Parathyroid adenoma (tissue), 2 donors: ENCODE data around the gene HBP1.

Source experiments
- H2AFZ ChIP-seq: fragments of 300-600 bp; sonication (generic); one replicate; pipeline ENCODE4 v1.7.0; 2017; ENCODE audit warnings: antibody characterized with exemption, mild to moderate bottlenecking
- H3K27ac ChIP-seq: fragments of 300-600 bp; sonication (generic); one replicate; pipeline ENCODE4 v1.7.0; 2017
- H3K27me3 ChIP-seq: fragments of 300-600 bp; sonication (generic); one replicate; pipeline ENCODE4 v1.7.0; 2017; ENCODE audit warnings: low read length; ENCODE audit not compliant: control insufficient read depth, insufficient read depth
- H3K36me3 ChIP-seq: fragments of 300-600 bp; sonication (generic); one replicate; pipeline ENCODE4 v1.7.0; 2017; ENCODE audit warnings: low read length; ENCODE audit not compliant: control insufficient read depth, insufficient read depth
- H3K4me1 ChIP-seq: fragments of 300-600 bp; sonication (generic); one replicate; pipeline ENCODE4 v1.7.0; 2017; ENCODE audit warnings: control low read depth
- H3K4me2 ChIP-seq: fragments of 300-600 bp; sonication (generic); one replicate; pipeline ENCODE4 v1.7.0; 2017; ENCODE audit warnings: low read length
- H3K4me3 ChIP-seq: fragments of 300-600 bp; sonication (generic); one replicate; pipeline ENCODE4 v1.7.0; 2017; ENCODE audit warnings: low read depth, low read length
- H3K79me2 ChIP-seq: fragments of 300-600 bp; sonication (generic); one replicate; pipeline ENCODE4 v1.7.0; 2017; ENCODE audit warnings: control low read depth
- H3K9ac ChIP-seq: fragments of 300-600 bp; sonication (generic); one replicate; pipeline ENCODE4 v1.7.0; 2017; ENCODE audit warnings: mild to moderate bottlenecking
- H3K9me3 ChIP-seq: fragments of 300-600 bp; sonication (generic); one replicate; pipeline ENCODE4 v1.7.0; 2017; ENCODE audit warnings: low read length; ENCODE audit not compliant: control insufficient read depth
- TF ChIP-seq, protein P1 (sequence below): fragments of 300-600 bp; sonication (generic); IDR thresholded peaks from one replicate; pipeline ENCODE4 v1.7.0; 2017; ENCODE audit warnings: antibody characterized with exemption, mild to moderate bottlenecking
- donor health status: primary hyperparathyroidism.

The HBP1 gene

DNA sequence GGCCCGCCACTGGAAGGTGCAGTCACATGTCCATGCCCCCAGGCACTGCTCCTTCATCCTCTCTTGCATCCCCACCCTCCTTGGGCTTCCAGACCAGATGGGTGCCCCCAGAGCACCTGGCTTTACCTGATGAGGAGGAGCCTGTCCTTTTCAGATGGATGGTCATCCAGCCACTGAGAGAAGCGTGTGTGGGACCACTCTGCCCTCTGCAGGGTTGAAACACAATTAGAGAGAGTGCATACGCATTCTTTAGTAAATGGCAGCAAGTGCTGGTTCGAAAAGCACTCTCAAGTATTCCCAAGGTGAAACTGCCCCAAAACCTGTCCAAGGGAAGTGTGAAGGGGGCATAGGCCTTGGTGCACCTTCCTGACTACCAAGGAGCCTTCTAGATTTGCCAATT lies 41.6 kb downstream of the HBP1 start:
- no peak overlapping the region for H3K9ac ChIP-seq
- no peaks in the 10 kb centered on the region for H3K9me3 ChIP-seq
- no peak overlapping the region for H3K4me3 ChIP-seq
- H3K79me2 ChIP-seq, result no peaks in the 10 kb centered on the region
- TF ChIP-seq, protein P1, sequence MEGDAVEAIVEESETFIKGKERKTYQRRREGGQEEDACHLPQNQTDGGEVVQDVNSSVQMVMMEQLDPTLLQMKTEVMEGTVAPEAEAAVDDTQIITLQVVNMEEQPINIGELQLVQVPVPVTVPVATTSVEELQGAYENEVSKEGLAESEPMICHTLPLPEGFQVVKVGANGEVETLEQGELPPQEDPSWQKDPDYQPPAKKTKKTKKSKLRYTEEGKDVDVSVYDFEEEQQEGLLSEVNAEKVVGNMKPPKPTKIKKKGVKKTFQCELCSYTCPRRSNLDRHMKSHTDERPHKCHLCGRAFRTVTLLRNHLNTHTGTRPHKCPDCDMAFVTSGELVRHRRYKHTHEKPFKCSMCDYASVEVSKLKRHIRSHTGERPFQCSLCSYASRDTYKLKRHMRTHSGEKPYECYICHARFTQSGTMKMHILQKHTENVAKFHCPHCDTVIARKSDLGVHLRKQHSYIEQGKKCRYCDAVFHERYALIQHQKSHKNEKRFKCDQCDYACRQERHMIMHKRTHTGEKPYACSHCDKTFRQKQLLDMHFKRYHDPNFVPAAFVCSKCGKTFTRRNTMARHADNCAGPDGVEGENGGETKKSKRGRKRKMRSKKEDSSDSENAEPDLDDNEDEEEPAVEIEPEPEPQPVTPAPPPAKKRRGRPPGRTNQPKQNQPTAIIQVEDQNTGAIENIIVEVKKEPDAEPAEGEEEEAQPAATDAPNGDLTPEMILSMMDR, result no peak
- H2AFZ ChIP-seq, result no peak overlapping the region
- no peak overlapping the region for H3K27ac ChIP-seq
- H3K27me3 ChIP-seq, result no peaks in the 10 kb centered on the region
- no peak overlapping the region for H3K4me2 ChIP-seq
- H3K36me3 ChIP-seq, result no peaks in the 10 kb centered on the region
- H3K4me1 ChIP-seq, result peaks cover 31% of the 10 kb centered on the region

DNA sequence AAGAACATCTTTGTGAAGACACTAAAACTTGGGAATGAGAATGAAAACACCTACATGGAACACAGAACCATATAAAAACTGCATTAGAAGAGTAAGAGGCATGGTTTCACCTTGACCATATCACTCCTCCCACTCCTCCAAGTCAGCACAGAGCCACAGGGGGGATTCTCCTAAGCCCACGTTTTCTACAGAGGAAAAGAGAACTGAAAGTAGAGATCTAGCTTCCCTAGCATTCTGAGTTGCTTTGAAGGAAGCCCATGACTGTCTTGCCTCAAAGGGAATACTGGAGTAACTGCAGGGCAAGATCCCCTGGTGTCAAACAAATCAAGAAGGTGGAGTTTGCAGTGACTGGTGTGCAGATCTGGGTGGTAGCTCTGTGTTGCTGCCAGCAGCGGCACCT lies 43.9 kb downstream of the HBP1 start:
- Histone ChIP-seq H3K79me2 (no peaks in the 10 kb centered on the region), H3K4me3 (no peak overlapping the region), H3K9ac (no peak overlapping the region), H3K36me3 (no peaks in the 10 kb centered on the region), H3K4me1 (peaks cover 20% of the 10 kb centered on the region), H2AFZ (no peak overlapping the region), H3K27me3 (no peaks in the 10 kb centered on the region), H3K27ac (no peak overlapping the region), H3K9me3 (no peaks in the 10 kb centered on the region), H3K4me2 (no peak overlapping the region)
- TF ChIP-seq, protein P1, result no peak

DNA sequence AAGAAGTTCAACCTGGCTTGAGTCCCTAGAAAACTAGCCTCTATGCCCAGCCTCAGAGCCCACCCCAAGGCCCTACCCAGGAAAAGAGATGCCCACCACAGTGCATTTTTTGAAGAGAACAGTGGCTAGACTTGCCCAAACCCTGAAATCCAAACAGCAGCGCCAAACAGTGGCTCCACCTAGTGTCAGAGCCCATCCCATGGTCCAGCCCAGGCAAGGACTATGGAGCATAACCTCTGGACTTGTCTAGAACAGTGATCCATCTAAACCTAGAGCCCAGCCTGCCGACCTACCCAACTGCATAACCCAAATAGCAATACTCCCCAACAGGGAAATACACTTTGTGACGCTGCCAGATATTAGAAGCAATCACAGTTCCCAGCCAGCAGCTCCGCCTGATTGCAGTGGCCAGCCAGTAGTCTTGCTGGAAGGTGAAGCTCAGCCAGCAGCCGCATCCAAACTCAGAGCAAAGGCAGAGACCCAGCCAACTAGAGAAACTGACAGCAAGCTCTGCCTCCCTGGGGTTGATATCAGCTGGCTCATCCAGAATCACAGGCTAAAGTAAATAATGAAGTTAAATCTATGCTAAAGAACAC lies 44.5 kb downstream of the HBP1 start:
- no peak overlapping the region for H3K9ac ChIP-seq
- no peaks in the 10 kb centered on the region for H3K79me2 ChIP-seq
- no peak overlapping the region for H2AFZ ChIP-seq
- H3K27me3 ChIP-seq, result no peaks in the 10 kb centered on the region
- H3K4me2 ChIP-seq, result no peak overlapping the region
- H3K36me3 ChIP-seq, result no peaks in the 10 kb centered on the region
- no peaks in the 10 kb centered on the region for H3K9me3 ChIP-seq
- H3K4me1 ChIP-seq, result peaks cover 16% of the 10 kb centered on the region
- H3K4me3 ChIP-seq, result no peak overlapping the region
- TF ChIP-seq, protein P1, result no peak
- H3K27ac ChIP-seq, result no peak overlapping the region

DNA sequence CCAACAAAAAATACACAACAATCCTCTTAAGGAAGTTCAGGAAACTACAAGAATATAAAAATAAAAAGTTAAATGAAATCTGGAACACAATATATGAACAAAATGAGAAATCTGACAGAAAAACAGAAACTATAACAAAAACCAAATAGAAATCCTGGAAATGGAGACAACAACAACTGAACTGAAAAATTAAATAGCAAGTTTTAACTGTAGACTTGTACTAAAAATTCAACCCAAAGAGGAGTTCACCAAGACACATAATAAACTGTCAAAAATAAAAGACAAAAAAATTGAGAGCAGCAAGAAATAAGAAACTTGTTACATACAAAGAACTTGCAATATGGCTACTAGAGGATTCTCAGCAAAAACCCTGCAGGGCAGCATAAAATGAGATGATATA lies 45.1 kb downstream of the HBP1 start:
- Histone ChIP-seq H2AFZ (no peak overlapping the region), H3K4me3 (no peak overlapping the region), H3K4me1 (peaks cover 10% of the 10 kb centered on the region), H3K9me3 (no peaks in the 10 kb centered on the region), H3K9ac (no peak overlapping the region), H3K27ac (no peak overlapping the region), H3K79me2 (no peaks in the 10 kb centered on the region), H3K27me3 (no peaks in the 10 kb centered on the region), H3K36me3 (no peaks in the 10 kb centered on the region), H3K4me2 (no peak overlapping the region)
- TF ChIP-seq, protein P1, result no peak

DNA sequence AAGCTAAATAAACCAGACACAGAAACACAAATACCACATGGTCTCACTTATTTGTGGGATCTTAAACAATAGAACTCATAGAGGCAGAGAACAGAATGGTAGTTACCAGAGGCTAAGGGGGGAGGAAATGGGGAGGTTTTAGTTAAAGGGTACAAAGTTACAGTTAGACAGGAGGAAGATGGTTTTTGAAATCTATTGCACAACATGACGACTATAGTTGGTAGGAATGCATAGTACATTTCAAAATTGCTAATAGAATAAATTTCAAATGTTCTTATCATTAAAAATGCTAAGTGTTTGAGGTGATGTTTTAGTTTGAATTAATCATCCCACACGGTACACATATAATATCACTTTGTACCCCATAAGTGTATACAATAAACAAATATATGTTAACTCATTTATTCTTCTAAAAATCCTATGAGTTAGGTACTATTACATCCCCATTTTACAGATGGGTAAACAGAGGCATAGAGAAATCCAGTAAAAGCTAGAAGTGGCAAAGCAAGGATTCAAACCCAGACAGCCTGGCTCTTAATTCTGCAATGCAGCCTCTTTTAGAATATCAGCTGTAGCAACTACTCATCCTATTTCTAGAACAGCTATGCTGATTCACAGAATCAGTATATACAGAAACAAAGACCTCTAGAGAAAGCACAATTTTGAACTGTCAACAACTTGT lies 50.9 kb downstream of the HBP1 start:
- Histone ChIP-seq H3K4me1 (no peaks in the 10 kb centered on the region), H3K9me3 (no peaks in the 10 kb centered on the region), H3K27me3 (no peaks in the 10 kb centered on the region), H3K4me2 (no peak overlapping the region), H3K27ac (no peak overlapping the region), H2AFZ (no peak overlapping the region), H3K36me3 (no peaks in the 10 kb centered on the region), H3K4me3 (no peak overlapping the region), H3K79me2 (no peaks in the 10 kb centered on the region), H3K9ac (no peak overlapping the region)
- TF ChIP-seq, protein P1, result no peak
